OCI-M2 (cell line): Measurements from ENCODE around the gene TSPAN11.
"Not testable (repeated sequence)": the region's sequence is repeated elsewhere in the genome, so short reads cannot be mapped to it uniquely, and the experiment has no call there.

Experiments
- DNase-seq: peaks from one replicate; lab custom pipeline; 2025; ENCODE audit not compliant: unreplicated experiment; lab: John Stamatoyannopoulos, UW

The TSPAN11 gene

DNA sequence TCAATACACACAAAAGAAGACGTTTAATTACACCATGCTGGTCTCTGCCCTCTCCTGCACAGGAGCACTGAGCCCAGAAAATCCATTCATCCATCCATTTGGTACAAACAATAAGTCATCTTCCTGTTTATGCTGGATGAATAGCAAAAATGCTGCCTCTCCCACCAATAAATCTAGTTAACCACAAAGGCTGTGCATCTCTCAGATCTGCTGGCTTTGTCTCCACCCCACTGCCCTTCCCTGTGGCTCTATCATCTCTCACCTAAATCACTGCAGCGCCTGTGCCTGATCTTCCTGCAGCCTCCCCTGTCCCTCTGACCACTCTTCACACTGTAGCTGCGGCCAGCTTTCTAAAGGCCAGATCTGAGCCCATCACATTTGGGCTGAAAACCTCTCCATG is 74.2 kb downstream of the TSPAN11 start:
- no peak for DNase-seq

DNA sequence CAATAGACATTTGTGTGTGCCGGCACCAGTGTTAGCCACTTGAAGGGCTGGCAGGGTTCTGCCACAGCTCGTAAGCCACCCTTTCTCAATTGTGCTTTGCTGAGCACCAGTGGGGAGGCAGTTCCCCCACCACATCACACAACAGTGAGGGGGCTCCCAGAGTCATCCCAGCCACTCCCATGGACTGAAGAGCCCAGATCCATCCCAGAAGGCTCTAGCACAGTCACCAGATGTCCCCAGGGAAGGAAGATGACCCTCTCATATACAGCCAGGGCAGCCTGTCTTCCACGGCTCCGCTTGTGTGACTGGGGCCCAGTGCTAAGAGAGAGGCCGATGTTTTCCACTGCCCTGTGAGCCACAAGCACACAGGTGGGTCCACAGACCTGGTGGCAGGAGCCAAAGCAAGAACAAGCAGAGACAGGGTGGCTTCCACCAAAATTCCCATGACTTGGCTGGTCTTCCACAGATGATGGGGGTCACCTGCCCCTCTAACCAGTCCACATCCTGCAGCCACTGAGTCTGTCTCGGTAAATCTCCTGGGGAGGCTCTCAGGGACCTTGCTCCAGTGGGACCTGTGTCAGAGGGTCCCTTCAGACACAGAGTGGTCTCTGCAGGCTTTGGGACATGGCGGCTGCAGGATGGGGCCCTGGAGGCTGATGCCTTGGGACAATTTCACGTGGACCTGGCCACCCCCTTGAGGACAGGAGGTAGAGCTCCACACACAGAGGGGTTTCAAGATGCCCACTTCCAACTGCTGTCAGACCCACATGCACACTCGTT is 75.2 kb downstream of the TSPAN11 start:
- no peak for DNase-seq

DNA sequence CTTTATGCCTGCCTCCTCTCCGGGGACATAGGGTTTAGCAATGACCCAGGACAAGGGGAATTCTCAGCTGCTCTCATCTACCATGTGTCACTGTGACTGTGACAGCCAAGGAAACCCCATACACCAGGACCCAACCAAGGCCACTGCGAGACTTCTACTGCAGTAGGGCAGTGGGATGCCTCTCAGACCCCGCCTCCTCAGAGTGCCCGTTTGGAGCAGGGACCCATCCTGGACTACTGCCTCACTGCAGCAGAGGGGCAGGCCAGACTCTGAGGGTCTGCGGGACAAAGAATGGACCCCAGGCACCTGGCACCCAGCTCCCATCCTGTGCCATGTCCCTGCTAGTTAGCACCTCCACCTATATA is 75.8 kb downstream of the TSPAN11 start:
- DNase-seq, result no peak

DNA sequence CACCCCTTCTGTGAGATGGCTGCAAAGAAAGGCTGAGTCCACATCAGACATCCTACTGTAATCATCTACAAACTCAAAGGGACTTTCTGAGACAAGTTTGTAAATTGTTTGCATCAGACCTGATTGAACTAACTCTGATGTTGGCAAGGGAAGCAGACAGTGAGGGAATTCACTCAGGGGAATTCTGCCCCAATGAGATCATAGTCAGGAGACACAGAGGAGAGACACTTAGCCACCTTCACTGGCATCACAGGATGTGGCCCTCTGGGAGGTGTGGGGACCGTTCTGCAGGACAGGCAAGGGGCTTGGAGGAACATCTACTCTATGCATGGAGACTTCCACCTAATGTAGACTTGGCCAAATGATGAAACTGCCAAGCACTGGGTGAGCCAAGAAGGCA is 76.5 kb downstream of the TSPAN11 start:
- no peak for DNase-seq

DNA sequence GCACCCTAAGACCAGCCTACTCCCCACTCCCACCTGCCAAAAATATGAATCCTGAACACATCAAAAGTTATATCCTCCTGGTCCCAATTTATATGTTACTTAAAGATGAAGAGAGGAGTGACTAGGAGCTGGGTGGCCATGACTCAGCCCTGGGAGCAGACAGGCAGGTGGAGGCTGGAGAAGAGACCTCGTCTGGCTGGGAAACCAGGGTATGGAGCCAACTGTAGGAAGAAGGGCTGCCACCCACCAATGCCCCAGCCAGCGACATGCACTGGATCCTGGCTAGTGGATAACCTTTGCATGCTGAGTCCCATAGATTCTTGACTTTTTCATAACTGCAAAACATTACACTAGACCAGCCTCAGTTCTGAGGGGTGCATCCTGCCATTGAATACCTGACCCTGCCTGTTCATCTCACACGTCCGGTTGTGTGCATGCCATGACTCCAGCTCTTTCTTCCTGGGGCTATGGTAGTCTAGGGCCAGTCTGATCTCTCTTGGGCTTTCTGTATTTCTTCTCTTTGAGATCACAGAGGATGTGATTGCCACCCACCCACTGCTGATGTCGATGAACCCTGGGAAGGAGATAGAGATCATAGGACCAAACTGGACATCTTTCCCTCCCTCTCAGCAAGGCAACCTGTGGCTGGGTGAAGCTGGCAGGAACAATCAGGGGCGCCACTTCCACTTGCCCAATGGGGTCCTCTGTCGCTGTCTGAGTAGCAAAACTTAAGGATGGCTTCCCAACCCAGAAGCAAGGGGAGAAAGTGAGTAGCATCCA is 77.5 kb downstream of the TSPAN11 start:
- no peak for DNase-seq

DNA sequence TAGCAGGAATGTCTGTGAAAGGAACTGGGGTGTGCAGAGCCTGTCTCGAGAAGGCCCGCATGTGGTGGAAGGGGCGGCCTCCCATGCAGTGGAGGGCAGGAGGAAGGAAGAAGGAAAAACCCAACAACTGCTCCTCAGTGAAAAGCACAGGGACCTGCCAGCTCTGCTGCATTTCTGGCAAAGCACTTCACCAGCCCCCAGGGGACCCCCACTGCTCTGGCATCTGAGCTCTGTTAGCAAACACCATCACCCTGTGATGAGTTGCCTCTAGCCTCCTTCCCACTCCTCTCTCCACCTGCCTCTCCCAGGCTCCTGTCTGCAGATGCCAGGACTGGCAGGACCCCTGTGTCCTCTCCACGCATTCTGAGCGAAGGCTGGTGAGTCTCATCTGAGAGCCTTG is 78.1 kb downstream of the TSPAN11 start:
- DNase-seq, result no peak

DNA sequence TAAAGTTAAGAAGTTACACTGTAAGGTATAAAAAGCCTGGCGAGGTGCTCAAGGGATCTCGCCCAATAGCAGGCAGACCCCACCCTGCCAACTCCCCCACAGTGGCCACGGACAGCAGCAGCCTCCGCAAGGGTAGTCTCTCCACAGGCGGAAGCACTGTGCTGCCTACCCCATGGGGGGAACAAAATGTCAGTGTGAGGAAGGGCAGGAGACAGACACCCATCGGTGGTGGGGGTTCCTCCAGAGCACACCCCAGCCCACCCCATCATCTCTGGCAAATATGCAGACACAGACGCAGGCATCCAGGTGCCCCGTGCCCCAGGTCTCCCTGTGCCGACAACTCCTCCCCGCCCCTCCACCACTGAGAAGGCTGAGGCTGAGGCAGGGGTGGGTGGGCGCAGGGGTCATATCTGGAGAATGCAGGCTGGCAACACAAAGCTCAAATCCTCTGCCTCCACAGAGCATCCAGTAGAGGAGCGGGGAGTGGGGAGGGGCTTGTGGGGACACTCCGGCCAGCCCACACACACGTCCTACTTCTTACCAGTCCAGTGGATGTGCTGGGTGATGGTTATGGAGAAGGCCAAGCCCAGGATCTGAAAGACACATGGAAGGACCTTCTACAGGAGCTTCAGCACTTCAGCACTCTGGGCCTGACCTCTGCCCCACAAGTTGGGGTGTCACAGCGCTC is 78.9 kb downstream of the TSPAN11 start:
- DNase-seq, result no peak

DNA sequence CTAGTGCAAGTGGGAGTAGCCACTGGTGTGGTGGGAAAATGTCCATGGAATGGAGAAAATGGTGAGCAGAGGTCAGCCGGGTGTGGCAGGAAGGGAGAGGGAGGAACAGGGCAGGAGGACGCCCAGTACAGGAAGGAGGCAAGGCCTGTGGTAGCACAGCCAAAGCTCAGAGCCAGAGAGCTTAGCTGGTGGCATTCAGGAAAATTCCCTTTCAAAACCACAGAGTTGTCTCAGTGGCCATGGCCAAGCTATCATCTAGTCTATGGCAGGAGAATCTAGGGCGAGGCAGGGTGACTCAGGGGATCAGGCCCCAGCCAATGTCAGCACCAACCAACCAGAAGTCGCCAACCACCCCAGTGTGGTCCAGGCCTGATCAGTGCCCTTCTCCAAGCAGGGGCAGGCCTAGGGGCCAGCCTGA is 79.4 kb downstream of the TSPAN11 start:
- DNase-seq, result no peak

DNA sequence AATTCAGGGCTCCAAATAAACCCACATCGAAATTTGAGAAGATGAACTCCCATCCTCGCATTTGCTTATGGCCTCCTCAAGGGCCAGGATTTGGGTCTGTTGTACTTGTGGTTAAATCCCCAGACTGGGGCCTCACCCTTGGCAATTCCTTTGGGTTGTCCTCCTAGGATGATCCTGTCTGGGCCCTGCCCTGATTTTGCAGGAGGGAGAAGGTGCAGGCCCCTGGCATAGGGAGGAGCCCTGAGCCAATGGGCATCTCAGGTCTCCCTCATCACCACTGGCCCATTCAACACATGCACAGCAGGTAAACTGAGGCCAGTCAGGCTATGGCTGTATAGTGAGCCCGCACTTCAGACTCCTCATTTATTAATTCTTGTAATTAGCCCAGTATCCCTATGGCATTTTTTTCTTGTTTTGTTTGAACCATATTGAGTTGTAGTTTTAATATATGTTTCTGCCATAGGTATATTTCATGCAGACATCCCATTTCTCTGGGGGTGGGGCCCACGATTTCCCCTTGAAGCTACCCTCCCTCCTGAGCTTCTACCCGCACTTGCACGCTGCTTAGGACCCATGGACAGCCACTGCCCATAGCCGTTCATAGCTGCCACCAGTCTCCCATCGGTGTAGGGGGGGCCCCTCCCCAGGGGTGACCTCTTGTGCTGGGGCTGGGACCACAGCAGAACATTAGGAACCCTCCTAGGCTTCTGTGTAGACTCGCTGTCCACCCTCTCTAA is 80.0 kb downstream of the TSPAN11 start:
- no peak for DNase-seq

DNA sequence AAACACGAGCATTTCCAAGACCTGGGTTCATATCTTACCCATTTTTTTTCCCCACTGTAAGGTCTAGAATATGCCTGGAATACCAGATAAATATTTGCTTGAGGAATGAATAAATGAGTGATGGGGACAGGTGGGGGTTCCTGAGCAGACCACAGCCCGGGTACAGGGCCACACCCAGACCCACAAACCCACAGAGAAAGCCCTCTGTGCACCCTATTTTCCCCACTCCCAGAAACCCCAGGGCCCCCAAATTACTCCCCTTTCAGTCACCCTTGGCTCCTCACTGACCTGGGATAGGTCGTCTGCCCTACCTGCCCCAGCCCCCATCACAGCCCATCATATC is 80.6 kb downstream of the TSPAN11 start:
- no peak for DNase-seq

DNA sequence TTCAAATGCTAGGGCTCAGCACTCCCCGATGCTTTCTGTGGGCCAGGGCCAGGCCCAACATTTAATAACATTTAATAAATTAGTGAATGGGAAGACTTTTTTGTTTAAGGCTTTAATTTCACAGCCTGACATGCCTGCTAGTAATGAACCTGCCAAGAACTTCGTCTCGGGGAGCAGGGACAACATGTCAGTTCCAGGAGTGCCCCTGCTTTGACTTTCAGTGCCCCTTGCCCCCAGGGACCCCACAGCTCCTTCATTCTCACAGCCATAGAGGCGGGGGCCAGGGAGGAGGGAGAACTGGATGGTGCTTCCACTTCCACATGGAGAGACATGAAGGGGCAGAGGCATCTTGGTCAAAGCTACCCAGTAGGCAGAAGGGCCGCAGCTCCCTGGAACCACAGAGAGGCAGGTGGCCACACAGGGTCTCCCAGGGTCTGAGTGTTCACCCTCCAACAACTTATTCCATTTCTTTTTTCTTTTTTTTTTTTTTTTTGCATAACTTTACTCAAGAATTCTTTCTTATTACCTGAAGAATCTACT is 81.2 kb downstream of the TSPAN11 start:
- no peak for DNase-seq

DNA sequence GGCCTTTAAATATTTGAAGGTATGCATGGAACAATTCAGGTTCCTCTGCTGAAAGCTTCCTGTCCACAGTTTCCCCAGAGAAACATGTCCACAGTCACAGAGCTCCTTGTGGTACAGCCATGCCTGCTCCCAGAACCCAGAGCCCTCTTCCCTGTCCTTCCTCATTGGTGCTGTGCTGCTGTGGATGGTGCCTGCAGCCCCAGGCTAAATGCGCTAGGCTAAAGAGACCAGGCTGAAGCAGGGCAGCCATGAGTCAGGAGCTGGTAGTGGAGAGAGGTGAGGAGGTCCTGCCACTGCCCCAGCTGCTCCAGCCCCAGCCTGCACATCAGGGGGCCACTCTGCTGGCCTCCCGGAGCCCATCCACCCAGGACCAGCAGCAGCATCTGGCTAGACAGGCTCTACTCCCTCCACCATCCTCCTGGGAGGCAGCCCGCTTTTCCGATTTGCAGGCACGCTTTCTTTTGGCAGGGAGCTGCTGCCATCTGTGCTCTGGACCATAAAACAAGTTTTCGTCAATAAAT is 81.8 kb downstream of the TSPAN11 start:
- DNase-seq, result no peak

DNA sequence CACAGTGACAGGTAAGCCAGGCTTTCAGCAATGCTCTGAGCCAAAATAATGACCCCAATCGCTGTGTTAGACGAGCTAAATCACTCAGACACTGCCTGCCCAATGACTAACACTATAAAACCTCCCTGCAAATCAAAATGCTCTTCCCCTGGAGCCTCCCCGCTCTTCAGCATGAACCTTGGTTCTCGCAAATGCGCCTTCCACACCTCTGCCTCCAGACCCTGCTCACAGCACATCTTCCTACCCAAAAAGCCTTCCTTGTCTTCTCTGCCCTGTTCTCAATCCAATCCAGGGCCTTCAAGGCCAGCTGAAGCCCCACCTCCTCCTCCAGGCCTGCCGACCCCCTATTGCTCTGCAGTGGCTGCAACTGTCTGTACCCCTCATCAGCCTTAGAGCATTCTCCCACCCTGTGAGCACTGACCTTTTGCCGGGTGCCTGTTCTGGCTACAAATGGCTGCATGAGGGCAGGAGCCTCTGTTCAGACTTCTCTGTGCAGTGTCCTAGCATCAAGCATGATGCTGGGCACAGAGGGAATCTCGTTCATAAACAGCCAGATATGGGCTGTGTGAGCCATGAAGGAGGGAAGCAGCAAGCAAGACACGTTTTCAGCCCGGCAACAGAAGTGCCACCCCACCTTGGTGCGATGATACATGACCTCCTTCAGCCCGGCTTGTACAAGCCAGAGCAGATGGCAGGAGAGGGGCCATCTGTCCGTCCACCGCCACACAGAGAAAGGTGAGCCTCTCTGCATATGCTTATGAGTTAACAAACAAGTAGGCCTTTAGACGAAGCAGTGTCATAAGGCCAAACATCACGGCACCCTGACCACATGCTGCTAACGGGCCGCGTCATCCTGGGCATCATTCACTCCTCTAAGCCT is 82.7 kb downstream of the TSPAN11 start:
- DNase-seq, result no peak

DNA sequence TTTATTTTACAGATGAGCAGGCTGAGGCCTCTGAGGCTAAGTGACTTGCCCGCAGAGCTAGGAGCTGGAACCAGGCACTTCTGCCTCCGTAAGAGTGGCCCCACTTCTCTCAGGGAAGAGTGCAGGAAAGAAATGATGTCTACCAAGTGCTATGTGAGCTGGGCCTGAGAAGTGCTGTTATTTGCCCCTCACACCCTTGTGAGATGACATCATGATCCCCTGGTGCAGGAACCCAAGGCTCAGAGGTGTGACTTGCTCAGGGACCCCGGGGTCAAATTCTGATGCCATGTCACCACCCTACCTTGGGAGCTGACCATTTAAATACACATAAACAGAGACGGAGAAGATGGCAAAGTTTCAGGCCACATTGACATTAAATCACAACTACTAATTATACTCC is 83.4 kb downstream of the TSPAN11 start:
- DNase-seq, result no peak

DNA sequence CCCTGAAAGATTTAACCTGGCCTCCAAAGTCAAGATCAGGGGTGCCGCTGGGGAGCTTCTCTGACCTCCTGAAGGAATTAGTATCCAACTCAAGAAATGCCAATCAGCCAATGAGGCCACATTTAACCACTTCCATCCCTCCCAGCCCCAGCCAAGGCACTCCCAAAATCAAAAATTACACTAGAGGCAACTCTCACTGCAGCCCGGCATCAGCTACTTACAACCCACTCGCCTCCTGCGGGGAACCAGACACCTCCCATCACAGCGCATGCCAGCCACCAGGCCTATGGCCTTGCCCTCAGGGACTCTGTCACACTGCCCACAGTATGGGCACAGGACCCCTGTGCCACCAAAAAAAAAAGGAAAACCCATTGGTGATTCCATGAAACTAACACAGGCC is 84.8 kb downstream of the TSPAN11 start:
- no peak for DNase-seq

DNA sequence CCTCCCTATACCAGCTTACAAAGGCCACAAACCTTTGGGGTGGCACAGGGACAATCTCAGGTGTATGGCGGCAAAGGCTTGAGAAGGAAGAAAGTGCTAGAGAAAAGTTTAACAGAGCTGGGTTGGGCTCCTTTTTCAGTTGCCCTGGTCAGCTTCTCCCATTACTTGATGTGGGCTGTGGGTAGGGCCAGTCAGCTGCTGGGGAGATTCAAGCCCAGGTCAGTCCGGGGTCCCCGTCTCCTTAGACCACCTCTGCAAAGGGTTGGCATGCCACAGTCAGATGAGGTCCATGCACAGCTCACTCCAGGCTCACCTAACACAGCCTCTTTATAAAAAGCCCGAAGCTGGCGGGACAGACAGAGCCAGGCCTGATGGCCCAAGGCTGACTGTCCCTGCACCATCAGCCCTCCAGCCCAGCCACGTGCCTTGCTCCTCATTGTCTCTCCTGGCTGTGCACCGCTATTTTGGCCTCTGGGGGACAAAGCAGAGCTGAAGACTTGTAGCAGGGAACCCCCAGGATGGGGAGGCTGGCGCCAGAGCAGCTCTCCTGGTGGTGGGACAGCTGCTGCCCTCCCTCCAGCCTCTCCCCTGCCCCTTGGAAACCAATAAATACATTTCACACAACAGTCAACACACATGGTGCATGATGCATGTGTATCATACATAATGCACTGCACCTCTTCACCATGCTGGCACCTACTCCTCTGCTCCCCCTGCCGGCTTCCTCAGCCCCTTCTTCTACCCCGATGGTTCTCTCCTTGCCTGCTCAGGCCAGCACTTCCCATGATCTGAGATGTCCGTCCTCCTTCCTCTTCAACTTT is 85.4 kb downstream of the TSPAN11 start:
- no peak for DNase-seq

DNA sequence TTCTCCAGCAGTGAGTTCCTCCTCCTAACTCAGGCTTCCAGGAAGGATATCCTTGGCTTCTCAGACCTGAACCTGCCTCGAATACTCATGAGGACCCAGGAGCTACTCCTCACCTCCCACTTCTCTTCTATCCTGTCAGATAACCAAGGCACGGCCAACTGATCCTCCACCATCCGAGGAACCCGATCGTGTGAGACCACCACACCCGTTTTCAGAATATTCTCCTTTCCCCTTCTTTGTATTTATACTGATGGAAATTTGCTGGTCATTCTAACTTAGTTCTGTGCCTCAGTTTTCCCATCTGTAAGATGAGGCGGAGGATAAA is 86.0 kb downstream of the TSPAN11 start:
- not testable (repeated sequence) for DNase-seq

DNA sequence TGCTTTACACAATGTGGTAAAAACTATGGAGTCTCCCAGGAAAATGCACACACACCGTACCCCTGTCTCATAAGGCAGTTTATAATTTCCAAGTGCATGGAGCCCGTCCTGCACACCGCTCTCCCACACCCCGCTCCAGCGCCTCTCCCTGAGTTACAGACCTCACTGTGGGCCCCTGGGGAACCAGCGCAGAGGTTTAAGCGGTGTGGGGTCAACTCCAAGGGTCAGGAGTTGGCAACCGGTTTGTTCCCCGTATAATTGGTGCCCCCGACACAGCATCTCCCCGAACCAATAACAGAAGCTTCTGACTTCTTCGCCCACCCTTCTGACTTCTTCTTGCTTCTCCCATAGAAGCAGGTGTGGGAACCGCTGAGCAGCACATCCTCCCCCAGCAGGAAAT is 88.7 kb downstream of the TSPAN11 start:
- no peak for DNase-seq

DNA sequence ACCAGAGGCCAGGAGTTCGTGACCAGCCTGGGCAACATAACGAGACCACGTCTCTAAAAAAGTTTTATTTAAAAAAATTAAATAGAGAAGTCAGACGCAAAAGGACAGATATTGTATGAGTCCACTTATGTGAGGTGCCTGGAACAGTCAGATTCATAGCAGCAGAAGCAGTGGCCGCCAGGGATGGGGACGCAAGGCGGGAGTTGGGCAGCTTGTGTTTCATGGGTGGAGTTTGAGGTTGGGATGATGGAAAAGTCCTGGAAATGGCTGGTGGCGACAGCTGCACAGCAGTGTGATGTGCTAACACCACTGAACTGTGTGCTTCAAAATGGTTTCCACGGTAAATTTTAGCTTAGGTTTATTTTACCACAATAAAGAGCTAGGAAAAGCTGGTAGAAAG is 89.5 kb downstream of the TSPAN11 start:
- no peak for DNase-seq
